GM12878 (cell line): ENCODE measurements around the gene ZBED2.

Experiments
- BACH1 ChIP-seq: fragments of 450-650 bp; IDR thresholded peaks from 2 replicates; pipeline ENCODE4 v1.6.1; 2017; ENCODE audit warnings: mild to moderate bottlenecking, borderline replicate concordance
- CREB1 ChIP-seq: IDR thresholded peaks from 2 replicates; pipeline ENCODE4 v1.6.1; 2012; ENCODE audit warnings: low read depth, mild to moderate bottlenecking, inconsistent platforms
- CTCF ChIP-seq, 3 experiments: IDR thresholded peaks in 2 of 3; conservative IDR thresholded peaks in 1 of 3; 2 replicates each; pipeline ENCODE4 v1.5.1; 2011; ENCODE audit warnings: low read depth in 3 of 3, low read length in 3 of 3, mild to moderate bottlenecking in 3 of 3, control low read depth in 2 of 3, moderate library complexity in 2 of 3, inconsistent platforms in 1 of 3, mixed read lengths in 1 of 3; ENCODE audit not compliant: control insufficient read depth in 2 of 3, insufficient read depth in 1 of 3; ENCODE audit errors: extremely low read depth in 1 of 3
- ESRRA ChIP-seq: IDR thresholded peaks from 2 replicates; pipeline ENCODE4 v1.6.1; 2012; ENCODE audit warnings: mild to moderate bottlenecking, low read length, improper control_type of control experiment
- HCFC1 ChIP-seq: fragments of 150-350 bp; IDR thresholded peaks from 2 replicates; pipeline ENCODE4 v1.6.1; 2014; ENCODE audit warnings: low read length
- MAX ChIP-seq: IDR thresholded peaks from 2 replicates; pipeline ENCODE4 v1.6.1; 2012; ENCODE audit warnings: low read depth, low read length, improper control_type of control experiment
- POLR2A ChIP-seq: IDR thresholded peaks from 2 replicates; pipeline ENCODE4 v1.6.1; 2011; ENCODE audit warnings: low read depth, mild to moderate bottlenecking, low read length
- SREBF2 ChIP-seq: IDR thresholded peaks from 2 replicates; pipeline ENCODE4 v1.6.1; 2012; ENCODE audit warnings: mild to moderate bottlenecking, low read length
- ZBTB11 ChIP-seq: fragments of 450-650 bp; formaldehyde crosslinking; IDR thresholded peaks from 2 replicates; pipeline ENCODE4 v1.5.0; 2022; ENCODE audit warnings: mild to moderate bottlenecking, missing genetic modification characterization
- ZNF274 ChIP-seq: IDR thresholded peaks from one replicate; pipeline ENCODE4 v1.8.0; 2011; ENCODE audit not compliant: insufficient read length, insufficient read depth
- ZNF384 ChIP-seq: IDR thresholded peaks from 2 replicates; pipeline ENCODE4 v1.6.1; 2012; ENCODE audit warnings: low read depth, mild to moderate bottlenecking, low read length, improper control_type of control experiment, borderline replicate concordance

GRCh38 chr3:111578867-111579266 is 16.3 kb downstream of the ZBED2 start:
- TF ChIP-seq CTCF (IDR thresholded peaks at IDR 0.05 in 2 of 3, conservative IDR thresholded peaks at IDR 0.05 in 1 of 3; ENCODE audit: control insufficient read depth in 2 of 3, extremely low read depth in 1 of 3, insufficient read depth in 1 of 3, low read depth in 3 of 3, low read length in 3 of 3) (no peak), SREBF2 (no peak), ZNF384 (no peak), HCFC1 (no peak), POLR2A (no peak), ESRRA (no peak), MAX (no peak), ZNF274 (no peak), ZBTB11 (CRISPR knock-in tag) (no peak), CREB1 (no peak), BACH1 (no peak)
